Stimulated activated memory B cell treated with anti-CD40 and anti-IgM and Interleukin-4, amounts not matched to agents 10 μg/mL and 1 μg/mL and 100 μg/mL, for 72 hours (primary cell): ENCODE measurements around the gene NFATC1.

Source experiments
- ATAC-seq: fragments of 150-1000 bp; cut with Tn5 transposase; 2 replicates; pipeline ENCODE4 v1.10.0; 2021
- H3K27ac Mint-ChIP-seq: one replicate; pipeline ENCODE4 v1.8.0; 2022; ENCODE audit warnings: mild to moderate bottlenecking, mixed read lengths
- H3K27me3 Mint-ChIP-seq: one replicate; pipeline ENCODE4 v1.8.0; 2022; ENCODE audit warnings: mixed read lengths
- H3K36me3 Mint-ChIP-seq: one replicate; pipeline ENCODE4 v1.8.0; 2022; ENCODE audit warnings: mixed read lengths
- H3K4me1 Mint-ChIP-seq: one replicate; pipeline ENCODE4 v1.8.0; 2022; ENCODE audit warnings: mixed read lengths
- H3K4me3 Mint-ChIP-seq: one replicate; pipeline ENCODE4 v1.8.0; 2022; ENCODE audit warnings: mild to moderate bottlenecking, moderate library complexity, mixed read lengths
- H3K9me3 Mint-ChIP-seq: one replicate; pipeline ENCODE4 v1.8.0; 2022; ENCODE audit warnings: mixed read lengths

NFATC1 gene

DNA sequence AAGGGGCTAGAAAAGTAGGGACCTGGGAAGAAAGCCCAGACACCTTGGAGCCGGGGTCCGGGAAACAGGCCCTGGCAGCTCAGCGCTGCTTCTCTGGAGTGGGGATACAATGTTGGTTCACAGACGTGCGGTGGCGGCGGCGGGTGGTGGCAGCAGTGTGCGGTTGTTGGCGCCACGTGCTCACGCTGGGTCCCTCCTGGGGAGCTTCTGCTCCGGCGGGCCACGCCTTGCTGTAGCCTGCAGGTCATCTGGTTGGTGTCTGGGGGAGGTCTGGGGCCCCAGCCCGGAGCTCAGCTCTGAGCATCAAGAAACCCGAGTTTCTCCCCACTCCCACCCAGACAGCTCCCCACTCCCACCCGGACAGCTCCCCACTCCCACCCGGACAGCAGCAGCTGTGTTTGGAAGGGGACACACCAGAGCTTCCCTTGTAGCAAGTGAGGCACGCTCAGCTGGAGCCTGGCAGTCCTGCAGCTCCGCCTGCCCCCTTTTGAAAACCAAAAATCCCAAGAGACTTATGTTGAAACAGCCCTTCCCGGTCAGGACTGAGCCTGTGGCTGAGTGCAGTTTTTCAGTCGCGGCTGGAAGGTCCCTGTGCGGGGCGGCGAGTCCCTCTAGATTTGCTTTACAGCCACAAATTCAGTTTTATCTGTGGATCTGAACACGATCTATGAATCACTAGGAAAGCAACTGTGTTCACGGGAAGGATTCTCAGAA is 46.9 kb downstream of the NFATC1 start:
- H3K27me3 Mint-ChIP-seq = no peaks in the 10 kb centered on the region
- peaks cover 46% of the 10 kb centered on the region for H3K36me3 Mint-ChIP-seq
- peak overlapping the region; percentile 69 for H3K4me3 Mint-ChIP-seq
- ATAC-seq = peak; percentile 78
- H3K9me3 Mint-ChIP-seq = no peaks in the 10 kb centered on the region
- H3K4me1 Mint-ChIP-seq = peaks cover 79% of the 10 kb centered on the region
- peak overlapping the region; percentile 73 for H3K27ac Mint-ChIP-seq

DNA sequence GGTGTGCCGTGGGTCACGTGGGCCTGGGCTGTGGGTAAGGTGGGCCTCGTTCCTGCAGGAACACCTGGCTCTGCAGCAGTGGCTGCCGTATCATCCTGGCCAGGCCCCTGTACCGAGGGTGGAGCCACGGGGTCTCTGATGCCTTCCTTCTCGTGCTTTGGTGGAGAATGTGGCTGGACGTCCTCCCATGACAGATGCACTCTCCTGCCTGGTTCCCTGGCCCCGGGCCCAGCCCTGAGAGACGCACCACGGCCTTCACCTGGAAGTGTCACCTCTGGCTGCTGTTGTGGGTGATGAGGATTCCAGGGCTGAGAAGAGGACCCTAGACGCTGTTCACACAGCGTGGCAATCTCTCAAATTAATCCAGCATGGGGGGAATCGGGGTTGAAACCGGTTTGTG is 49.5 kb downstream of the NFATC1 start:
- H3K4me1 Mint-ChIP-seq = peaks cover 63% of the 10 kb centered on the region

GRCh38 chr18:79445696-79446561 is 50.2 kb downstream of the NFATC1 start:
- Mint-ChIP-seq H3K4me1 (peaks cover 57% of the 10 kb centered on the region), H3K9me3 (no peaks in the 10 kb centered on the region), H3K27me3 (no peaks in the 10 kb centered on the region), H3K27ac (no peak overlapping the region), H3K36me3 (peaks cover 37% of the 10 kb centered on the region), H3K4me3 (no peak overlapping the region)
- ATAC-seq = no peak

More for the DNA sequence above, 49.5 kb downstream of the NFATC1 start:
- no peak overlapping the region for H3K4me3 Mint-ChIP-seq
- peaks cover 36% of the 10 kb centered on the region for H3K36me3 Mint-ChIP-seq
- no peak overlapping the region for H3K27ac Mint-ChIP-seq
- H3K27me3 Mint-ChIP-seq = no peaks in the 10 kb centered on the region
- H3K9me3 Mint-ChIP-seq = no peaks in the 10 kb centered on the region
- no peak for ATAC-seq

GRCh38 chr18:79446931-79447330 is 51.2 kb downstream of the NFATC1 start:
- H3K27me3 Mint-ChIP-seq = no peaks in the 10 kb centered on the region
- no peak overlapping the region for H3K27ac Mint-ChIP-seq
- H3K36me3 Mint-ChIP-seq = peaks cover 38% of the 10 kb centered on the region
- peaks cover 47% of the 10 kb centered on the region for H3K4me1 Mint-ChIP-seq
- no peaks in the 10 kb centered on the region for H3K9me3 Mint-ChIP-seq
- H3K4me3 Mint-ChIP-seq = no peak overlapping the region
- no peak for ATAC-seq

- Mint-ChIP-seq H3K27me3 (no peaks in the 10 kb centered on the region), H3K4me1 (peaks cover 39% of the 10 kb centered on the region), H3K9me3 (no peaks in the 10 kb centered on the region), H3K4me3 (no peak overlapping the region), H3K36me3 (peaks cover 41% of the 10 kb centered on the region), H3K27ac (no peak overlapping the region)
- no peak for ATAC-seq
These were observed 52.1 kb downstream of the NFATC1 start for GRCh38 chr18:79447703-79448367.

GRCh38 chr18:79448621-79449020 is 52.9 kb downstream of the NFATC1 start:
- ATAC-seq = no peak
- Mint-ChIP-seq H3K9me3 (no peaks in the 10 kb centered on the region), H3K4me3 (no peak overlapping the region), H3K36me3 (peaks cover 41% of the 10 kb centered on the region), H3K4me1 (peaks cover 31% of the 10 kb centered on the region), H3K27ac (no peak overlapping the region), H3K27me3 (no peaks in the 10 kb centered on the region)

DNA sequence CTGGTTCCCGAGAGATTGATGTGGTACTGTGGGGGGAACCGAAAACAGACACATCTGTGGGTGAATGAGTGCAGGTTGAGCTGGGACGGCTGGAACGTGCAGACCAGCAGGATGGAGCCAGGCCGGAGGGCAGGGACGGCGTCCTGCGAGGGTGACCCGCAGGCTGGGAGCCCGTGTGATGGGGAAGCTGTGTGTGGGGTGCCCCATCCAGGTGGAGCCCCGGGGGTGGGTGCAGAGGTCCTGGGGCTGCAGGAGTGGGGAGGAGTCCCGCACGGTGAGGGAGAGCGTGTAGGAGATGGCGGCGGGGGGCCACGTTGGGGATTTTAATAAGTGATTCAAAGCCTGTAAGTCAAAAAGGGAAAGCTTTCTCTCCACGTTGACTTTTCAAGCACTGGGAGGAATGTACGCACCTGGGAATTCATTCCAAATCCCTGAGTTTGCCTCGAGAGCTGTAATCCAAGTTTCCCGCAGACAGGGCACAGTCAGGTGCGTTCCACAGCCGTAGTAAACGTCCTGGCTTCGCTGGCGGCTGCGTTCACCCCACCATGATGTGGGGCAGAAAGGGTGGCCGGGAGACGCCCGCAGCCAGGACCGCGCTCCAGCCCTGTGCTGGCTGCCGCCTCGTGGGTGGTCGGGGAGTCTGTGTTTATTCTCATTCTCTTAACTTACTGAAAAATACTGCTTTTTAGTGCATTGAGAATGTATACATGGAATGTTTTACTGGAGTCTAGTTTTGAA is 54.0 kb downstream of the NFATC1 start:
- Mint-ChIP-seq H3K4me1 (peaks cover 26% of the 10 kb centered on the region), H3K9me3 (no peaks in the 10 kb centered on the region), H3K4me3 (no peak overlapping the region), H3K27me3 (no peaks in the 10 kb centered on the region), H3K36me3 (peaks cover 47% of the 10 kb centered on the region), H3K27ac (peak overlapping the region; percentile 61)
- ATAC-seq = no peak

GRCh38 chr18:79450289-79451080 is 54.8 kb downstream of the NFATC1 start:
- H3K4me3 Mint-ChIP-seq = no peak overlapping the region
- H3K27ac Mint-ChIP-seq = no peak overlapping the region
- H3K36me3 Mint-ChIP-seq = peaks cover 42% of the 10 kb centered on the region
- no peaks in the 10 kb centered on the region for H3K27me3 Mint-ChIP-seq
- no peak for ATAC-seq
- H3K9me3 Mint-ChIP-seq = no peaks in the 10 kb centered on the region
- H3K4me1 Mint-ChIP-seq = peaks cover 20% of the 10 kb centered on the region

GRCh38 chr18:79451237-79452125 is 55.8 kb downstream of the NFATC1 start:
- Mint-ChIP-seq H3K4me3 (no peak overlapping the region), H3K27me3 (no peaks in the 10 kb centered on the region), H3K9me3 (no peaks in the 10 kb centered on the region)

GRCh38 chr18:79452190-79452990 is 56.7 kb downstream of the NFATC1 start:
- peaks cover 52% of the 10 kb centered on the region for H3K36me3 Mint-ChIP-seq
- H3K27me3 Mint-ChIP-seq = no peaks in the 10 kb centered on the region
- no peak overlapping the region for H3K4me3 Mint-ChIP-seq
- ATAC-seq = no peak
- H3K4me1 Mint-ChIP-seq = peaks cover 17% of the 10 kb centered on the region
- H3K9me3 Mint-ChIP-seq = no peaks in the 10 kb centered on the region
- H3K27ac Mint-ChIP-seq = no peak overlapping the region

More at GRCh38 chr18:79451237-79452125, 55.8 kb downstream of the NFATC1 start:
- H3K4me1 Mint-ChIP-seq = peaks cover 20% of the 10 kb centered on the region
- no peak overlapping the region for H3K27ac Mint-ChIP-seq
- ATAC-seq = no peak
- peaks cover 45% of the 10 kb centered on the region for H3K36me3 Mint-ChIP-seq

- H3K4me1 Mint-ChIP-seq = peaks cover 15% of the 10 kb centered on the region
- H3K9me3 Mint-ChIP-seq = no peaks in the 10 kb centered on the region
- H3K27me3 Mint-ChIP-seq = no peaks in the 10 kb centered on the region
- H3K4me3 Mint-ChIP-seq = no peak overlapping the region
- peaks cover 55% of the 10 kb centered on the region for H3K36me3 Mint-ChIP-seq
- no peak for ATAC-seq
- no peak overlapping the region for H3K27ac Mint-ChIP-seq
These were observed 57.4 kb downstream of the NFATC1 start for GRCh38 chr18:79452991-79453645.

GRCh38 chr18:79453816-79454735 is 58.3 kb downstream of the NFATC1 start:
- Mint-ChIP-seq H3K27me3 (no peaks in the 10 kb centered on the region), H3K4me3 (no peak overlapping the region), H3K9me3 (no peaks in the 10 kb centered on the region), H3K4me1 (peaks cover 20% of the 10 kb centered on the region), H3K27ac (peak overlapping the region; percentile 24), H3K36me3 (peaks cover 60% of the 10 kb centered on the region)
- ATAC-seq = no peak
